EL (cell line): ENCODE data around the gene HSF4.

ENCODE experiments used
- DNase-seq: peaks from one replicate; pipeline ENCODE4 v3.0.0-alpha.2; 2016

Gene HSF4

GRCh38 chr16:67202426-67202825, 37.9 kb downstream of the HSF4 start:
- no peak for DNase-seq

GRCh38 chr16:67202956-67203493, 38.5 kb downstream of the HSF4 start:
- DNase-seq, result no peak

- DNase-seq, result no peak
Measured at GRCh38 chr16:67204076-67204475, 39.5 kb downstream of the HSF4 start.

GRCh38 chr16:67206129-67206837, 41.7 kb downstream of the HSF4 start:
- DNase-seq, result no peak

- DNase-seq, result peak; percentile 57
Measured at GRCh38 chr16:67206838-67207248, 42.3 kb downstream of the HSF4 start.

GRCh38 chr16:67207249-67208091, 42.9 kb downstream of the HSF4 start:
- peak; percentile 71 for DNase-seq

GRCh38 chr16:67208154-67208896, 43.8 kb downstream of the HSF4 start:
- no peak for DNase-seq

GRCh38 chr16:67209565-67209964, 45.0 kb downstream of the HSF4 start:
- no peak for DNase-seq

- DNase-seq, result no peak
Measured at GRCh38 chr16:67210069-67210937, 45.8 kb downstream of the HSF4 start.

- no peak for DNase-seq
Measured at GRCh38 chr16:67211674-67212073, 47.1 kb downstream of the HSF4 start.

GRCh38 chr16:67212766-67213165, 48.2 kb downstream of the HSF4 start:
- no peak for DNase-seq

GRCh38 chr16:67213197-67214019, 48.9 kb downstream of the HSF4 start:
- no peak for DNase-seq

GRCh38 chr16:67215706-67216105, 51.2 kb downstream of the HSF4 start:
- no peak for DNase-seq

- DNase-seq, result no peak
Measured at GRCh38 chr16:67216612-67217490, 52.3 kb downstream of the HSF4 start.
